HG03439 (cell line): ENCODE results near the gene ADSS2.
A peak's percentile ranks its signal among the peaks of the same experiment; 100 is the strongest.
"Not testable (repeated sequence)": the region's sequence is repeated elsewhere in the genome, so short reads cannot be mapped to it uniquely, and the experiment has no call there.

Experiments used
- ATAC-seq: cut with Tn5 transposase; IDR thresholded peaks from one replicate; pipeline ENCODE4 v1.9.1; 2021; ENCODE audit warnings: mild to moderate bottlenecking, moderate library complexity; ENCODE audit not compliant: unreplicated experiment

The ADSS2 gene

DNA sequence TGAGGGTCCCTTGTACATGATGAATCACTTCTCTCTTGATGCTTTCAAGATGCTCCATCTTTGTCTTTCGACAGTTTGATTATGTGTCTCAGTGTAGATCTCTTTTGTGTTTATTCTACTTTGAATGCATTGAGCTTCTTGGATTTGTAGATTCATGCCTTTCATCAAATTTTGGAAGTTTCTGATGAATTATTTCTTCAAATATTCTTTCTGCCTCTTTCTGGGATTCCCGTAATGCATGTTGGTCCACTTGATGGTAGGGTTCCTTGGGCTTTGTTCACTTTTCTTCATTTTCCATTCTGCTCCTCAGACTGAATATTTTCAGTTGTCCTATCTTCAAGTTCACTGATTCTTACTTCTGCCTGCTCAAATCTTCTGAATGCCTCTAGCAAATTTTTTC is 50.7 kb downstream of the ADSS2 start:
- no peak for ATAC-seq

- no peak for ATAC-seq
These were observed 54.6 kb downstream of the ADSS2 start for GRCh38 chr1:244397131-244397530.

DNA sequence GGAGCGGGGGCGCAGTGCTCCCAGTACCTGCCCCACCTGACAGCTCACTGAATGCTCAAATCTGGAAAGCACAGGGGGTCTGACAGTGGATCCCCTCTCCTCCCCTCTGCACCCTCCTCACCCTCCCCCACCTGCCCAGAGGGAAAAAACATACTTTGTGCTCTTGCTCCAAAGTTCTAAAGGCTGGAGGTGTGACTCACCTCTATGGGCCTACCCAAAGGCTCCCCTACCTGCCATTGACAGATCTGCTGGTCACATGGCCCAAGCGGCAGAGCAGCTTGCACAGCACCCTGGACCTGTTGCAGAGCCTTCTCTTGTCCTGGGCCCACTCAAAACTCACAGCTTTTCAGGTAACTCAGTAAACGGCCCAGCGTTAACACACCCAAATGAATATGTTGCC is 55.7 kb downstream of the ADSS2 start:
- ATAC-seq: no peak

GRCh38 chr1:244394826-244395765 is 56.6 kb downstream of the ADSS2 start:
- ATAC-seq: no peak

DNA sequence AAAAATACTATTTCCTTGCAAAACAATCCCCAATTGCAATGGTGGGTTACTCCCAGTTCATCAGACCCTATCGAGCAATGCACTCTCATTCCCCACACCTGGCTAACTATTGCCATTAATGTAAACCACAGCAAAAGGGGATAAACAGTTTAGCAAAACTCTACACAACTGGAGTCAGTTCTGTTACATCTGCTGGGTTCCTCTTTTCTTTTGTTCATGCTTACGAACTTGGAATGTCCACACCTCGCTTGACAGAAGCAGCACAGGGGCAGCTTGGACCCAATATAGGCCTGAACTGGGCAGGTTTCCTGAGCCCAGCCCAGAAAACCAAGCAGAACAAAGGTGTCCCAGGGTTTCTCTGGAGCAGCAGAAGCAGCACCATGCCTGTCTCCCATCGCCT is 57.4 kb downstream of the ADSS2 start:
- ATAC-seq: no peak

DNA sequence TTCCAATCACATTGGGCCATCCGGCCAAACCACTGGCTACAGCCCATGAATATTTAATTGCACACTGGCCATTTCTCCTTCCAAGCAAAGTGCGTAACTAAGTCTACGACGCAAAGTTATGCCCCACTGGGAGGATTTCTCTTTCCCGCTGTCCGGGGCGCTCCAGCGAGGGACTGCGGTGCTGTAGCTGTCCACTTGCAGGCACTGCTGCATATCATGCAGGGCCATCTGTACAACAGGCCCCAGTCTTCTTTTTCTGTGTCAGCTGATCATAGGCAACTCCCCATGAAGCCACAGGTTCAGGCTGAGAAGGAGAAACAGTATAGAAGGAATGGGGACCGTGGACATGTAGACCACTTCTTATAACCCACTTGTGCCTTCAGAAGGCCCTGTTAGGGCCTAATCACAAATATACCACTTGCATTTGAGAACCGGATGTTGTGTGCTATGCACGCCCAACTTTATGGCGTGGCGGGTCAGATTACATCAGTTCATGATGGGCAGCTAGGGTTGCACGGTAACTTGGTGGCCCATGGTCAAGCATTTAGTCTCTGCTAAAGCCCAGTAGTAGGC is 58.0 kb downstream of the ADSS2 start:
- no peak for ATAC-seq

DNA sequence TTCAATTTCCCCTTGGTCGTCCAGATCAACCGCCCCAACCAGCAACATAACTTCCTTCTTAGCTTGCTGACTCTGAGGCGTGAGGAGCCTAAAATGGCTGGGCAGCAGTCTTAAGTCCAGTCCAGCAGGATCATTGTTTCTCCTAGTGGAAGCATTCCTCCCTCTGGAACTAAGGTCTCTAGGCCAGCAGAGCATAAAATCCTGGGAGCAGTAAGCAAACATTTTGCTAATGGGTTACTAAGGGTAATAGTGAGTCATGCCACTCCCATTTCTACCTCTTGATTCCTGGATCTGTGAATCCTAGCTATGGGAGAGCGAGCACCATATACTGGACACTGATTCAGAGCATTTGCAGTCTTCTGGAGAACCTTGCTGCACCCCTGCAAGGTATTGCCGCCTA is 59.9 kb downstream of the ADSS2 start:
- no peak for ATAC-seq

GRCh38 chr1:244388961-244389360 is 62.7 kb downstream of the ADSS2 start:
- ATAC-seq: no peak

GRCh38 chr1:244387415-244387814 is 64.3 kb downstream of the ADSS2 start:
- no peak for ATAC-seq

- no peak for ATAC-seq
These were observed 65.1 kb downstream of the ADSS2 start for GRCh38 chr1:244386595-244386994.

DNA sequence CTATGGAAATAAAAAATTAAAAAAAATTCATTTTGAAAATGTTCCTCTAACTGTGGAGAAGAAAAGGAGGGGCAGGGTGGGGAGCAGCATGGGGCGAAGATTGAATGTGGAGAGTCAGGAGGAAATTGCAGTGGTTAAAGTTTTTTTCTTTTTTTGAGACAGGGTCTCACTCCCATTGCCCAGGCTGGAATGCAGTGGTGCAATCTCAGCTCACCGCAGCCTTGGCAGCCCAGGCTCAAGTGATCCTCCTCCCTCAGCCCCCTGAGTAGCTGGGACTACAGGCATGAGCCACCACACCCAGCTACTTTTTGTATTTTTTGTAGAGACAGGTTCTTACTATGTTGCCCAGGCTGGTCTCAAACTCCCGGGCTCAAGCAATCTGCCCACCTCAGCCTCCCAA is 67.6 kb downstream of the ADSS2 start:
- no peak for ATAC-seq

- ATAC-seq: no peak
These were observed 68.3 kb downstream of the ADSS2 start for GRCh38 chr1:244383278-244383884.

- no peak for ATAC-seq
These were observed 69.7 kb downstream of the ADSS2 start for GRCh38 chr1:244381878-244382565.

GRCh38 chr1:244376126-244376525 is 75.6 kb downstream of the ADSS2 start:
- no peak for ATAC-seq

- ATAC-seq: no peak
These were observed 76.7 kb downstream of the ADSS2 start for GRCh38 chr1:244375051-244375450.

GRCh38 chr1:244374484-244374883 is 77.2 kb downstream of the ADSS2 start:
- not testable (repeated sequence) for ATAC-seq

- ATAC-seq: peak; percentile 84
These were observed 80.2 kb downstream of the ADSS2 start for GRCh38 chr1:244371242-244372141.

GRCh38 chr1:244370060-244370637 is 81.6 kb downstream of the ADSS2 start:
- no peak for ATAC-seq

- ATAC-seq: no peak
These were observed 82.3 kb downstream of the ADSS2 start for GRCh38 chr1:244369256-244370057.
